ENCODE results near the gene ERBB2. TPM values are rescaled to one million over a fixed set of nuclear protein-coding genes. Genes with fewer than 3 reads are reported as not detected.
"Not testable (repeated sequence)": the region's sequence is repeated elsewhere in the genome, so short reads cannot be mapped to it uniquely, and the experiment has no call there.

Gene ERBB2
- total RNA-seq, 1 donor from 2014 or later = 49.0 TPM

DNA sequence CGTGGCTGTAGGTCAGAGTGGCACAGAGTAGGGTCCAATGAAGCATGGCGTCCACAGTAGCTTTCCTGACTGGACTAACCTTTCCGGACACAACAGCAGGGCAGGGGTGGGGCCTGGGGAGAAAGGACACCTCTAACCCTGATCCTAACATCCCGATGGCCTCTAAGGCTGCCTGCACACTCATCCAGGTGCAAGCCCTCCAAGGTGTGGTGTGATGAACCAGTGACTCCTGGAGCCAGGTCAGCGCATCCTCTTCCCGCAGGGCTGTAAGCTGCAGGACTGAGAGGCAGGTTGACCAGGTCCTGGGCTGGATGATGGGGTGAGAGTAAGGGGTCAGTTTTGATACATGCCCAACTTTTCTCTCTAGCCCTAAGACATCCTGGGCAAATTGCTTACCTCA is 3.1 kb upstream of the ERBB2 start:
- H3K27me3 Mint-ChIP-seq (ENCODE audit: unreplicated experiment) = peaks cover 9% of the 10 kb centered on the region
- H3K9me3 Mint-ChIP-seq (ENCODE audit: unreplicated experiment) = no peaks in the 10 kb centered on the region
- no peak for TF ChIP-seq CTCF (IDR thresholded peaks at IDR 0.05; ENCODE audit: unreplicated experiment)
- peaks cover 26% of the 10 kb centered on the region for H3K4me1 Mint-ChIP-seq (ENCODE audit: unreplicated experiment)
- no peaks in the 10 kb centered on the region for H3K36me3 Mint-ChIP-seq (ENCODE audit: low read depth, unreplicated experiment)
- DNase-seq (ENCODE audit: low spot score) = no peak
- H3K4me3 Mint-ChIP-seq (ENCODE audit: unreplicated experiment) = no peak overlapping the region
- H3K27ac Mint-ChIP-seq (ENCODE audit: unreplicated experiment) = no peak overlapping the region

DNA sequence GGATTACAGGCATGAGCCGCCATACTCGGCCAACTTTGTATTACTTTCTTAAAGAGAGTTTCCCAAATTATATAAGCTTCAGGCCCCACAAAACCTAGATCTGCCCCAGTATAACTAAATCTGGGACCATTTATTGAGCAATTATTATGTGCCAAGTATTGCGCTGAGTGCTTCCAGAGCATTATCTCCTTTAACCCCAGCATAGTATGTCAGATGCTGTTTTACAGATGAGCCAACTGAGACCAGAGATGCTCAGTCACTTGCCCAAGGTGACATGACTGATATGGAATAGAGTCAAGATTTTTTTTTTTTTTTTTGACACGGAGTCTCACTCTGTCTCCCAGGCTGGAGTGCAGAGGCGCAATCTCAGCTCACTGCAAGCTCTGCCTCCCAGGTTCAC is 1.9 kb upstream of the ERBB2 start:
- Mint-ChIP-seq H3K36me3 (ENCODE audit: low read depth, unreplicated experiment) (no peaks in the 10 kb centered on the region), H3K4me1 (ENCODE audit: unreplicated experiment) (peaks cover 29% of the 10 kb centered on the region), H3K27me3 (ENCODE audit: unreplicated experiment) (peaks cover 9% of the 10 kb centered on the region), H3K9me3 (ENCODE audit: unreplicated experiment) (no peaks in the 10 kb centered on the region), H3K4me3 (ENCODE audit: unreplicated experiment) (no peak overlapping the region), H3K27ac (ENCODE audit: unreplicated experiment) (no peak overlapping the region)
- no peak for TF ChIP-seq CTCF (IDR thresholded peaks at IDR 0.05; ENCODE audit: unreplicated experiment)
- no peak for DNase-seq (ENCODE audit: low spot score)

- H3K36me3 Mint-ChIP-seq (ENCODE audit: low read depth, unreplicated experiment) = not testable (repeated sequence)
Measured at GRCh38 chr17:39699157-39699817, 577 bp upstream of the ERBB2 start.

DNA sequence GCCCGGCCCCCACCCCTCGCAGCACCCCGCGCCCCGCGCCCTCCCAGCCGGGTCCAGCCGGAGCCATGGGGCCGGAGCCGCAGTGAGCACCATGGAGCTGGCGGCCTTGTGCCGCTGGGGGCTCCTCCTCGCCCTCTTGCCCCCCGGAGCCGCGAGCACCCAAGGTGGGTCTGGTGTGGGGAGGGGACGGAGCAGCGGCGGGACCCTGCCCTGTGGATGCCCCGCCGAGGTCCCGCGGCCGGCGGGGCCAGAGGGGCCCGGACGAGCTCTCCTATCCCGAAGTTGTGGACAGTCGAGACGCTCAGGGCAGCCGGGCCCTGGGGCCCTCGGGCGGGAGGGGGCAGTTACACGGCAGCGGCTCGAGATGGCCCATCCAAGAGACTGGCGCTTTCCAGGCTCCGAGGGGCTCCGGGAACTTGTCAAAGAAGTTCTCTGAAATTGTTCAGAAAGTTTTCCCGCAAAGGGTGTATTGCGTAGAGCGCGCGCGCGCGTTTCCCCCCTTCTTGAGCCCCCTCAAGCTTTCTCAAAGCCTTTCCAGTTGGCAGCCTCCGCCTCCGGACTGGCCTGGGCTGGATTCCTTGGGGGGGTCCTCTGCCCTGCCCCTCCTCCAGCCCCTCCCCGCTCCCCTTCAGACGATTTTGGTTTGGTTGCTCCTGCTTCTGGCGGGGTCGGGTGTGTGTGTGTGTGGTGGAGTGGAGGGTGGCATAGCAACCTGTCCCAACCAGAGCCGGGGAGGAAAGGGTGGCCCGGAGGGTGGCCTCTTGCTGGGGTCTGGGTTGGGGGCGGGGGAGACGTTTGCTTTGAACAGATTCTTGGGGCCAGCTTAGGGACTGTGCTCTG is 504 bp downstream of the ERBB2 start:
- peaks cover 7% of the 10 kb centered on the region for H3K27me3 Mint-ChIP-seq (ENCODE audit: unreplicated experiment)
- H3K4me3 Mint-ChIP-seq (ENCODE audit: unreplicated experiment) = peak overlapping the region; percentile 88
- no peak for TF ChIP-seq CTCF (IDR thresholded peaks at IDR 0.05; ENCODE audit: unreplicated experiment)
- H3K36me3 Mint-ChIP-seq (ENCODE audit: low read depth, unreplicated experiment) = no peaks in the 10 kb centered on the region
- peak; percentile 35 for DNase-seq (ENCODE audit: low spot score)
- no peaks in the 10 kb centered on the region for H3K9me3 Mint-ChIP-seq (ENCODE audit: unreplicated experiment)
- H3K27ac Mint-ChIP-seq (ENCODE audit: unreplicated experiment) = no peak overlapping the region
- H3K4me1 Mint-ChIP-seq (ENCODE audit: unreplicated experiment) = peaks cover 25% of the 10 kb centered on the region

More at GRCh38 chr17:39699157-39699817, 577 bp upstream of the ERBB2 start:
- peaks cover 28% of the 10 kb centered on the region for H3K4me1 Mint-ChIP-seq (ENCODE audit: unreplicated experiment)
- DNase-seq (ENCODE audit: low spot score); H3K9me3 Mint-ChIP-seq (ENCODE audit: unreplicated experiment); H3K27me3 Mint-ChIP-seq (ENCODE audit: unreplicated experiment): not testable (repeated sequence)
- H3K4me3 Mint-ChIP-seq (ENCODE audit: unreplicated experiment) = peak overlapping the region; percentile 97
- peak overlapping the region; percentile 72 for H3K27ac Mint-ChIP-seq (ENCODE audit: unreplicated experiment)

- no peak for DNase-seq (ENCODE audit: low spot score)
Measured at GRCh38 chr17:39701012-39701783, 1.3 kb downstream of the ERBB2 start.

More at GRCh38 chr17:39701012-39701783, 1.3 kb downstream of the ERBB2 start:
- TF ChIP-seq CTCF (IDR thresholded peaks at IDR 0.05; ENCODE audit: unreplicated experiment) = no peak
- H3K27me3 Mint-ChIP-seq (ENCODE audit: unreplicated experiment) = peaks cover 7% of the 10 kb centered on the region
- no peak overlapping the region for H3K27ac Mint-ChIP-seq (ENCODE audit: unreplicated experiment)
- H3K4me3 Mint-ChIP-seq (ENCODE audit: unreplicated experiment) = peak overlapping the region; percentile 88
- H3K36me3 Mint-ChIP-seq (ENCODE audit: low read depth, unreplicated experiment) = no peaks in the 10 kb centered on the region
- H3K4me1 Mint-ChIP-seq (ENCODE audit: unreplicated experiment) = peaks cover 19% of the 10 kb centered on the region
- H3K9me3 Mint-ChIP-seq (ENCODE audit: unreplicated experiment) = no peaks in the 10 kb centered on the region

Data from endothelial cell (in vitro differentiated cells).